Skeletal muscle satellite cell (primary cell): Measurements from ENCODE around the gene ATL1.
"Not testable (repeated sequence)": the region's sequence is repeated elsewhere in the genome, so short reads cannot be mapped to it uniquely, and the experiment has no call there.

Source experiments
- H3K27me3 ChIP-seq: 2 replicates; pipeline ENCODE4 v1.7.0; 2013; ENCODE audit warnings: low read length; ENCODE audit not compliant: control insufficient read depth, insufficient read depth
- H3K36me3 ChIP-seq: 2 replicates; pipeline ENCODE4 v1.7.0; 2013; ENCODE audit warnings: mild to moderate bottlenecking, control low read depth, low read length; ENCODE audit not compliant: insufficient read depth
- H3K4me1 ChIP-seq: 2 replicates; pipeline ENCODE4 v1.7.0; 2013; ENCODE audit warnings: low read length; ENCODE audit not compliant: control insufficient read depth, insufficient read depth
- H3K4me2 ChIP-seq: 2 replicates; pipeline ENCODE4 v1.7.0; 2013; ENCODE audit warnings: mild to moderate bottlenecking, low read length
- H3K4me3 ChIP-seq: 2 replicates; pipeline ENCODE4 v1.7.0; 2013; ENCODE audit warnings: low read length
- H3K9ac ChIP-seq: 2 replicates; pipeline ENCODE4 v1.7.0; 2013; ENCODE audit warnings: mild to moderate bottlenecking, low read depth, low read length, moderate library complexity
- H3K9me3 ChIP-seq: replicated peaks from 2 replicates; pipeline ENCODE4 v1.7.0; 2013; ENCODE audit warnings: mild to moderate bottlenecking, control low read depth, low read length

Gene ATL1

DNA sequence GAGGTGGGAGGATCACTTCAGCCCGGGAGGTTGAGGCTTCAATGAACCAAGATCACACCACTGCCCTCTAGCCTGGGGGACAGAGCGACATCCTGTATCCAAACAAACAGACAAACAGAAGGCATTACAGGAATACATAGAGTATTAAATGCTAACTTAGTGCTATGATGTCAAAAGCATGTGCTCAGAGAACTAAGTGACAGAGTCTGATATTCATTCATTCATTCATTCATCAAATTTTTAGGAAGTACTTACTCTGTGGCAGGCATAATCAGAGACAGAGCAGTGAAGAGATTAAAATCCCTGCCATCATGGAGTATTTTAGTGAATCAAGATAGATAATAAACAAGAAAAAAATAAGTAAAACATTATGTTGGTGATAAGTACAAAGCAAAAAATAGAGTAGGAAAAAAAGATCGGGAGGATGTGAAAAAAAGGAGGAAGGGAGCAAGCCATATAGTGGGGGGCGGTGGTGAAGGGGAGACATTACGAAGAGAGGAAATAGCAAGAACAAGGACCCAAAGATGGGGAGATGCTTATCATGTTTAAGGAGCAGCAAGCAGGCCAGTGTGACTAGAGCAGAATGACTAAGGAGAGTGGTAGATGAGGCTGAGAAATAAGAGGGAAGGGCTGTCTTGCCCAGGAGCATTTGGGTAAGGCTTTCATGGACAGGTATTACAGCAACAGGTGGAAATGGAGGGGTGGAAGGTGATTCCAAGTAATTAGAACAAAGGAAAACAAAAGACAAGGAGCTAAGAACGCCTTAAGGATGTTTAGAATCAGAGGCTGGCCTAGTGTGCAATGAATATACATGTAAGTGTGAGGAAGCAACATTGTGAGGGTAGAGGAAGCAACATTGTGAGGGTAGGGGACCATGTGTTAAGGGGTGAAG is 30.4 kb upstream of the ATL1 start:
- Histone ChIP-seq H3K4me3 (peak overlapping the region; percentile 98), H3K4me1 (peaks cover 43% of the 10 kb centered on the region), H3K27me3 (no peaks in the 10 kb centered on the region), H3K9me3 (no peaks in the 10 kb centered on the region), H3K36me3 (peaks cover 14% of the 10 kb centered on the region), H3K9ac (peak overlapping the region; percentile 97), H3K4me2 (peak overlapping the region; percentile 85)

- Histone ChIP-seq H3K36me3 (peaks cover 11% of the 10 kb centered on the region), H3K4me1 (peaks cover 37% of the 10 kb centered on the region), H3K4me2 (peak overlapping the region; percentile 85), H3K27me3 (no peaks in the 10 kb centered on the region), H3K9ac (peak overlapping the region; percentile 97), H3K4me3 (peak overlapping the region; percentile 98), H3K9me3 (no peaks in the 10 kb centered on the region)
Observed at GRCh38 chr14:50530358-50530757, 29.6 kb upstream of the ATL1 start.

DNA sequence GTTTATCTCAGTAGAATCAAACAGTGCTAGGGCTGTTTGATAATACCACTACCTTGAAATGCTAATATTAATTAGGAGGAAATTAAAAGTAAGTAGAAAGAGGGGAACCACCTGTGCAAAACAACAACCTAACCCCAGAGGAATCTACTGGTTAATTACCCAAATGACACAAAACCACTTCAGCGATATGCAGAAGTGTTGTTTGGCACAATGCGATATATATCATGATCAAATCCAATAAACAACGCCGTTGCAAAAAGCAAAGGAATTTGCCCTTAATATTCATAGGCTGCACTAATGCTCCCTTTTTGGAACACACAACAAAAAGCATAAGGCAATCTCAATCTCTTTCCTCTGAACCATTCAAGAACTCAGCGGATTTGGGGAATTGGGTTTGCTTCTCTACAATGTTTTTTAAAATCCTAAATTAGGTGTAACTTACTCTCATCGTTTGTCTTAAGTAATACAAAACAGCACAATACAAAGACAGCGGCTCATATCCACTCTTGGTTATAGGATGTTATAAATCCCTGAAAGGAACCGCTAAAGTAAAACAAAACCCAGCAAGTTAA is 29.1 kb upstream of the ATL1 start:
- Histone ChIP-seq H3K9ac (peak overlapping the region; percentile 97), H3K9me3 (no peaks in the 10 kb centered on the region), H3K4me1 (peaks cover 37% of the 10 kb centered on the region), H3K4me2 (peak overlapping the region; percentile 85), H3K4me3 (peak overlapping the region; percentile 98), H3K27me3 (no peaks in the 10 kb centered on the region), H3K36me3 (peaks cover 10% of the 10 kb centered on the region)

DNA sequence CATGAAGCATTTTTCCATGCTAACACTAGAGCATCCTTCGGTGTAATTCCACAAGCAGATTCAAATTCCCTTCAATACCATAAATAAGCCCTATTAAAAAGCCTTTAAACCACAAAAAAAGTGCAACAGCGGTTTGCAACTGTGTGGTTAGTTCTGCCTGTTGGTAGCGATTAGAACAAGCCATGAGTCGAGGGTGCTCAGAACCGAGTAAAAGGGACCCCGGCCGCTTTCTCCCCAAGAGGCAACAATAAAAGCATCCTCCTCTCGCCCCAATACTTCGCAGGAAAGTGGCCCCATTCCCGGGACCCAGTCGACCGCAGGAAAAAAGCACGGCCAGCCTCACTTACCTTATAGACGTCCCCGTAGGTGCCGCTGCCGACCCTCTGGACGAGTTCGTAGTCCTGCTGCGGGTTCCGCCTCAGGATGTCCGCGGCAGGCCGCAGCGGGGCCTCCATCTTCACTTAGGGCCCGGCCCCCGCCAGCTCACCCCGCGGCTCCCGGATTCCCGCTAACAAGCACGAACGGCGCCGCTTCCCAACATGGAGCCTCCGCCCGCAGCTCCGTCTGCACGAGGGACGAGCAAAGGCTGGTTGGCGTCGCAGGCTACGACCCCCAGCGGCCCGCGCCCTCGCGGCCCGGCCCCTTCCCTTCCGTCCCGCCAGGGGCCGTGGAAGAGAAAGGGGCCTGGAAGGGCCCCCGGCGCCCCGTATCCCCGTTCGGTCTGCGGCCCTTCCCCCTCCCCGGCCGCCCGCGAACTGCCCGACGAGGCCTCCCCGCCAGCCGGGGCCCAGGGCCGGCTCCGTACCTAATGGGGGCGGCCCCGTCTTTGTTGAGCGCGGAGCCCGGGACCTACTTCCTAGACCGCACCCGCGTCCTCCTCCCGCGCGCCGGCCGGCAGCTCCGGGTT is 28.1 kb upstream of the ATL1 start:
- H3K4me3 ChIP-seq, result peak overlapping the region; percentile 98
- no peaks in the 10 kb centered on the region for H3K27me3 ChIP-seq
- H3K36me3 ChIP-seq, result peaks cover 6% of the 10 kb centered on the region
- H3K9ac ChIP-seq, result peak overlapping the region; percentile 97
- H3K4me2 ChIP-seq, result peak overlapping the region; percentile 85
- peaks cover 37% of the 10 kb centered on the region for H3K4me1 ChIP-seq
- no peaks in the 10 kb centered on the region for H3K9me3 ChIP-seq

DNA sequence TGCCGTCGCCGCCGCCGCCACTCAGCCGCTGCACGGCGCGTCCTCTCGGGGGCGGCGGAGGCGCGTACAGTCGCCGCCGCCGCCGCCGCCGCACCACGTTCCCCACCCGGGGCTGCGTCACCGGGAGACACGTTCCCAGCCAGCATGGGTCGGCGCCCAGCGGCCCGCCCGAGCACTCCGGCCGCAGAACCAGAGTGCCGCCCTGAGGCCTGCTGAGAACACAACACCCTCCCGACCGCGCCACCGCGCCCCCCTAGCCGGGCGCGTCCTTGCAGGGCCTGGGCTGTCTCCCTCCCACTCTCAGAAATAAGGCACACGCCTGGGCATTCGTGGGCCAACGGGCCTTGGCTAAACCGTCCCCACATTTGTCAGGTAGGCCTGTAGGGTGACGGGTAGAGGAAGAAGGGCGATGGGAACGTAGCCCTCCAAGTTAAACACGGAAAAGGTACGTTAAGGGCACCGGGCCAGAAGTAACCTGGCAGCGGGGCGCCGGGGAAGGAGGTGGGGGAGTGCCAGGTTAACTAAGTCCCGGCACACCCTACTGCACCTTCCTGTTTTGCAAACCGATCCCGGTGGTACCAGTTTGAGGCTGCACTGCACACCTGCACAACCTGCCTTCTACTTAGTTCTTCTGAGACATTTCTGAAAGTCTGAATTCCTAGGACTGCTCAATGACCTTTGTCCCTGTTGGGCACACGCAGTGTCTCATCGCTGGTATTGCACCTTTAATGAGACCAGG is 27.3 kb upstream of the ATL1 start, which contains the start of gene MAP4K5:
Gene MAP4K5 (minus strand): TSS at position 68 of the 739 bp plus-strand sequence. CDS start 520 bp downstream, outside the sequence.
- peak within 1 kb of the TSS; percentile 98 for H3K4me3 ChIP-seq

GRCh38 chr14:50533241-50533705 is 26.7 kb upstream of the ATL1 start:
- Histone ChIP-seq H3K4me2 (peak overlapping the region; percentile 97), H3K4me1 (peaks cover 24% of the 10 kb centered on the region), H3K36me3 (peaks cover 6% of the 10 kb centered on the region), H3K4me3 (no peak overlapping the region), H3K27me3 (no peaks in the 10 kb centered on the region), H3K9me3 (no peaks in the 10 kb centered on the region), H3K9ac (peak overlapping the region; percentile 97)

More for the DNA sequence above, 27.3 kb upstream of the ATL1 start, which contains the start of gene MAP4K5:
- Histone ChIP-seq H3K4me1 (peaks cover 30% of the 10 kb centered on the region), H3K9ac (peak within 1 kb of the TSS; percentile 97), H3K36me3 (peaks cover 6% of the 10 kb centered on the region), H3K27me3 (no peaks in the 10 kb centered on the region), H3K4me2 (peak within 1 kb of the TSS; percentile 97), H3K9me3 (no peaks in the 10 kb centered on the region)

DNA sequence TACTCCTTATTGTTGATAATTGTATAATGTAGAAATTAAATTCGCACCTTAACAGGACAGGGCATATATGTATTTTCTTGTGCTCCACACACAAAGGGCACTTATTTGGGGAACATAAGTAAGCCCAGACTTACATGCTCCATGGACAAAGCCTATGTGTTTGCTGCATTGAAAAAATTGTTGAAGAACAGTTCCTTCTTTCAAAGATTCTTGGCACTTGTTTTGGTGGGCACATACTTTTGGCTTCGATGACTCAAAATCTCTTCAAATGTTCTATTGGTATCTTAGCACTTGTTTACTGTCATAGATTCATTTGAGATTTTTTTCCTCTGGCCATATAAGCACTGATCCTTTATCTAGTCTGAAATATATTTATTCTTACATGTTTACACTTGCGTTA is 26.1 kb upstream of the ATL1 start:
- peaks cover 18% of the 10 kb centered on the region for H3K4me1 ChIP-seq
- H3K36me3 ChIP-seq, result peaks cover 6% of the 10 kb centered on the region
- H3K4me3 ChIP-seq, result no peak overlapping the region
- no peaks in the 10 kb centered on the region for H3K27me3 ChIP-seq
- H3K4me2 ChIP-seq, result no peak overlapping the region
- H3K9me3 ChIP-seq, result no peaks in the 10 kb centered on the region
- no peak overlapping the region for H3K9ac ChIP-seq

- Histone ChIP-seq H3K4me3 (no peak overlapping the region), H3K9me3 (no peaks in the 10 kb centered on the region), H3K4me1 (peaks cover 12% of the 10 kb centered on the region), H3K36me3 (peaks cover 2% of the 10 kb centered on the region), H3K9ac (no peak overlapping the region), H3K27me3 (no peaks in the 10 kb centered on the region), H3K4me2 (no peak overlapping the region)
Observed at GRCh38 chr14:50534416-50534815, 25.5 kb upstream of the ATL1 start.

GRCh38 chr14:50534997-50535396 is 24.9 kb upstream of the ATL1 start:
- Histone ChIP-seq H3K36me3 (no peaks in the 10 kb centered on the region), H3K4me2 (no peak overlapping the region), H3K4me3 (no peak overlapping the region), H3K27me3 (no peaks in the 10 kb centered on the region), H3K4me1 (peaks cover 6% of the 10 kb centered on the region), H3K9me3 (no peaks in the 10 kb centered on the region), H3K9ac (no peak overlapping the region)

DNA sequence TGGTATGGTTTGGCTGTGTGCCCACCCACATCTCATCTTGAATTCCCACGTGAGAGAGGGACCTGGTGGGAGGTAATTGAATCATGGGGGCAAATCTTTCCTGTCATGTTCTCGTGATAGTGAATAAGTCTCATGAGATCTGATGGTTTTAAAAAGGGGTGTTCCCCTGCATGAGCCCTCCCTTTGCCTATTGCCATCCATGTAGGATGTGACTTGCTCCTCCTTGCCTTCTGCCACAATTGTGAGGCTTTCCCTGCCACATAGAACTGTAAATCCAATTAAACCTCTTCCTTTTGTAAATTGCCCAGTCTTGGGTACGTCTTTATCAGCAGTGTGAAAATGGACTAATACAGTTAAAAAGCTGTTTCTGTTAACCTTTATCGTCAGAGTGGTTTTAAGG is 21.9 kb upstream of the ATL1 start:
- H3K4me1 ChIP-seq, H3K36me3 ChIP-seq, H3K4me2 ChIP-seq, H3K4me3 ChIP-seq, H3K9me3 ChIP-seq, H3K9ac ChIP-seq, H3K27me3 ChIP-seq: not testable (repeated sequence)
